COR-L47 (cell line): ENCODE measurements around the gene CRY2.
A peak's percentile ranks its signal among the peaks of the same experiment; 100 is the strongest.

ENCODE experiments used
- DNase-seq: peaks from one replicate; lab custom pipeline; 2025; lab: John Stamatoyannopoulos, UW

The CRY2 gene

DNA sequence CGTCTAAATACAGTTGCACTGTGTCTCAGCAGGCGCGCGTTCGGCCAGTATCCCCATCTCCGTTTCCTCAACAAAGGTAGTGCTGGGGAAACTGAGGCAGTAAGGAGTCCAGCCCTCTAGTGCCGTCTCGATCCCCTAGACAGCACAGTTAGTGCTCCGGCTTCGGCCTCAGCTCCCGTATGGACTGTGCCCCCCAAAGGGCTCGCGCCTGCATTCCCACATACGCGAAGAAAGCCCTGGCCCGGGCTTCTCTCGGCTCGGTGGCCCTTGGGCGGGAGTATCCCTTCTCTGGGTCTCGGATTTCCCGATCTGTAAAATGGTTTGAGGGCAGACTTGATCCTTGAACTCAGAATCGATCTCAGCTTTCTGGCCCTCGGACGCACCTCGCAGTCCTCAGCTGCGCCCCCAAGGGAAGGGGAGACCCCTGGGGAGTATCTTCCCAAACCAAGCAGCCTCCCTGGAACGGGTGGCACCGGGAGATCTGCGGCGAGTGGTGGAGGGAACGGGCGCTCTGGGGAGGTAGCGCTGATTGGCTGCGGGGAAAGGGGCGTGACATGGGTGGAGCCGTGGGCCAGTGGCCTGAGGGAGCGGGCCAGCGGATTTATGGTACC is 71.2 kb downstream of the CRY2 start:
- DNase-seq, result peak; percentile 76

DNA sequence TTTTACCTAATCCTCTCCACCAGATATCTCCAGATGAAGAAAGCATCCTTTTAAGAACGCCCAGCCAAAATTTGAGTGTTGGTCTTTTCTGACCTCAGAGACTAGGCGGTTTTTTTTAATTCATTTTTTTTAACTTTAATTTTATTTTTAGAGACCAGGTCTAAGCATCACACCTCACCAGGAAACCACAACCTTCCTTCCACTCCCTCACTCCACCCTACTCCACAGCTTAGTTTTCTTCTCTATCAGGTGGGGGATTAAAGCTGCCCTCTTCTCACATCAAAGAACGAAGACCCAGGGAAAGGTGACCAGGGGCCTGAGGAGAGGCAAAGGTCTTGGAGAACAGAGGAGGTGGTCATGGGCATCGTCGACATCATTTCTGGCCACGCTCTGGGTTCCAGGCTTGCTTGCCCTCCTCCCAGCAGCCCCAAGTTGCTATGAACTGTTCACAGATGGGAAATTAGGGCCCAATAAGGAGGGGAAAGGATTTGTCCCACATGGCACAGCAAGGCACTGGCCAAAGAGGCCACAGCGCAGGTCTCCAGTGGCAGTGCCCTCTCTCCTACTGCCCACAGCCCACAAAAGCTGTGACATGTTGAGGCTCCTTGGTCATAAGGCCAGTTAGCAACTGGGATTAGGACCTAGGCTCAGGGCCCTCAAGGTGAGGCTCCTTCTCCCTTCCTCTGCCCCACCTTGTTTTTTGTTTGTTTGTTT is 71.8 kb downstream of the CRY2 start:
- DNase-seq, result no peak

DNA sequence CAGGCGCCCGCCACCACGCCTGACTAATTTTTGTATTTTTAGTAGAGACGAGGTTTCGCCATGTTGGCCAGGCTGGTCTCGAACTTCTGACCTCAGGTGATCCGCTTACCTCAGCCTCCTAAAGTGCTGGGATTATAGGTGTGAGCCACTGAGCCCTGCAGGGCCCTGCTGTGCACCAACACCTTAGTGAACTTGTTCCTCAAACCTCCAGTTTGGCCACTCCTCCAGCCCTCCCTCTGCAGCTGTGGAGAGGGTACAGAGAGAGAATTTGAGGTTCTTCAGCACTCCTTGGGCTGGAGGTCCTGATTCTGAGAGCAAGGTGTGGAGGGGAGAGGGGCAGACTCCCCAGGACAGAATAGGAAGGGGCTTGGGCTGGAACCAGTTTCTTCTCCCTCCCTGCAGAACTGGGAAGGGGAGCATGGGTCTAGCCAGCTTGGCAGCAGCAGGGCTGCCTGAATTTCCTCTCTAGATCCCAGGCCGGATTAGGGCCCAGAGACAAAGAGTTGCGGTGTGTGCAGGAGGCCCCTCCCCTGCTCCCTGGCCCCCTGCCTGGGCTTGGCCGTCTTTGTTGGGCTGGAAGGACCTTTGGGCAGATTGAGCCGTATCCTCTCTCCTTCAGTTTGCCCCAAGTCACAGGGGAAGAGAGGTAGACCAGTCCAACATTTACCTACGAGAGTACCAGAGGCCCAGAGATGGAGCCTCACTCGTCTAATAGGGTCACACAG is 72.7 kb downstream of the CRY2 start:
- no peak for DNase-seq

DNA sequence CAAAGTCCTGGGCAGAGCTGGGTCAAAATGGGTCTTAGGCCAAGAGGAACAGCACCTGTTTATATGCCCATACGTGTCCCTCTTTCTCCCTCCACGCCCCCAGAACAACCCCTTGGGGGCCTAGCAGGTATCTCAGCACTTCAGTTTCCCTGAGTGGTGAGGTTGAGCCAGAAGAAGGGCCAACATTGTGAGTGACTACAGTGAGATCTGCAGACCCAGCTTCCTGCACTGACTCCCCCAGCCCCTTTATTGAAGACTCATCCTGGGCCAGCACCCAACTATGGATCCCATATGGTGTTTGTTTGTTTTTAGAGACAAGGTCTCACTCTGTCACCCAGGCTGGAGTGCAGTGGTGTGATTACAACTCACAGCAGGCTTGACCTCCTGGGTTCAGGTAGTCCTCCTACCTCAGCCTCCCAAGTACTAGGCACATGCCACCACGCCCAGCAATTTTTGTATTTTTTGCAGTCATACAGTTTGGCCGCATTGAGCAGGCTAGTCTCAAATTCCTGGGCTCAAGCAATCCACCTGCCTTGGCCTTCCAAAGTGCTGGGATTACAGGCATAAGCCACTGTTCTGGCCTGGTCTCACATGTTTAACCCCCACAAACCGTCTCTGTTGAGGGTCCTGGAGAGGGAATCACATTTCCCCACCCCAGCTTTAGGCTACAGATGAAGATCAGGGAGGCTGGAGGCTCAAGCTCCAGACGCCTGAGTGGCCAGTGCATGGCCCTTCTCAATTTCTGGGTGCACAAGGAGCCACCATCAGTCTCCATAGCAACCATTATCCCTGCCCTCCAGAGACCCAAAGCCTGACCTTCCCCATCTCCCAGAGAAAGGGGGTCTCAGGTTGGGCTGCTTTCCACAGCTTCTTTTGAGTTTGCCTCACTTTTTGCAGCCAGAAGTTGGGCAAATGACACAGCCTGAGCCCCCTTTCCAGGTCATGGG is 73.5 kb downstream of the CRY2 start:
- no peak for DNase-seq

DNA sequence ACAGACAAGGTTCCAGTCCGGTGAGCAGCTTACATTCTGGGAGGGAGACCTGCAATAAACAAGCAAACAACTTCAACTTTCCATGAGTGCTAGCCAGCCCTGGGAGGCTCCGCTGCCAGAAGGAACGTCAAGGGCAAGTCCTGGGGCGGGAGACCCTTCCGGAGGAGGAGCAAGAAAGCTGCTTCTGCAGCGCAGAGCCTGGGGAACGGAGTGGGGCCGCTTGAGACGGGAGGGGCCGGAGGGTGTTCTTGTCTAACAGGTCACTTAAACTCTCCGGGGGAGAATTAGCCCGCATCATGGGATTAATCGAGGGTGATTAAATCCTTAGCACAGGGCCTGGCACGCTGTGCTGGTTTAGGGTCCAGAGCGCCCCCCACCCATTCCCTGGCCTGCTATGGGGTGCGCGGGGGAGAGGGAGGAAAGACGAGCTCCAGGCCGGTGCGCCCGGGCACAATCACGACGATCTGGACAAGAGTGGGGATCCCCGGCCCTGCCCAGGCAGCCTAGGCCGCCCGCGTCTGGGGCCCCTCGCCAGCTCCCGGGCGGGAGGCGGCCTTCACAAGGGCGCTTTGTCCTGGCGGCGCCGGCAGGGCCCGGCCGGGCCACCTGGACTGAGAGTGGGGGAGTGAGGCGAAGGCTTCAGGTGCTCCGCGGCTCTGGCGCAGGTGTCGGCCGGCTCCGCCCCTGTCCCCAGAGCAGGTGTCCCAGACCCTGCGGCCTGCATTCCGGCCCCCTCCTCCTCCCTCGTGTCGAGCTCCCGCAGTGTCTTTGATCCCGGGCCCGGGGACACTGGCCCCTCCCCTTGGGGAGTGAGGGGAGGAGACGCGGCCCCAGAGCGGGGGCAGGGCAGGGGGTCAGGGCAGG is 74.5 kb downstream of the CRY2 start:
- peak; percentile 76 for DNase-seq

DNA sequence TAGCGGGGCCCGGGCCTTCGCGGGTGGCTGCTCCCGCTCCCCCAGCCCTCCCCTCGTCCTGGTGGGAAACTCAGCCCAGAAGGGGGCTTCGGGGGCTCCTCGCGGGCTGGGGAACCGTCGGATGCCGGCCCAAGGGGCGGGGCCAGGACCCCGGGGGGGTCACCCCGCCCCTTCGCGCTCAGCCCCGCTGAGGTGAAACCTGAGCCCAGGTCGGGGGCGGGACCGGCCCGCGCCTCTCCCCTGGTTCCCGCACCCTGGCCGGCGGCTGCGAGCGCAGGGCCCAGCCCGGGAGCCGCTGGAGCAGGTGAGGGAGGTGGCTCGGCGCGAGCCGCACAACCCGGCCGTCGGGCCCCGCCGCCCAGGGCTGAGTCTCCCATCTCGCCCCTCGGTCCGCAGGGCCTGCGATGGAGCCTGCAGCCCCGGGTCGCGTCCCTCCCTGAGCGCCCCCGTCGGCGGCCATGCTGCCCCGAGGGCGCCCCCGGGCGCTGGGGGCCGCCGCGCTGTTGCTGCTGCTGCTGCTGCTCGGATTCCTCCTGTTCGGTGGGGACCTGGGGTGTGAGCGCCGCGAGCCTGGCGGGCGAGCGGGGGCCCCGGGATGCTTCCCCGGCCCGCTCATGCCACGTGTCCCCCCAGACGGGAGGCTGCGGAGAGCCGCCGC is 75.3 kb downstream of the CRY2 start, which contains the start of gene LARGE2:
Gene LARGE2, plus strand, starts transcription at position 232 of the 658 bp plus-strand sequence. Its CDS starts 227 bp downstream, at position 459.
- DNase-seq, result peak; percentile 53

DNA sequence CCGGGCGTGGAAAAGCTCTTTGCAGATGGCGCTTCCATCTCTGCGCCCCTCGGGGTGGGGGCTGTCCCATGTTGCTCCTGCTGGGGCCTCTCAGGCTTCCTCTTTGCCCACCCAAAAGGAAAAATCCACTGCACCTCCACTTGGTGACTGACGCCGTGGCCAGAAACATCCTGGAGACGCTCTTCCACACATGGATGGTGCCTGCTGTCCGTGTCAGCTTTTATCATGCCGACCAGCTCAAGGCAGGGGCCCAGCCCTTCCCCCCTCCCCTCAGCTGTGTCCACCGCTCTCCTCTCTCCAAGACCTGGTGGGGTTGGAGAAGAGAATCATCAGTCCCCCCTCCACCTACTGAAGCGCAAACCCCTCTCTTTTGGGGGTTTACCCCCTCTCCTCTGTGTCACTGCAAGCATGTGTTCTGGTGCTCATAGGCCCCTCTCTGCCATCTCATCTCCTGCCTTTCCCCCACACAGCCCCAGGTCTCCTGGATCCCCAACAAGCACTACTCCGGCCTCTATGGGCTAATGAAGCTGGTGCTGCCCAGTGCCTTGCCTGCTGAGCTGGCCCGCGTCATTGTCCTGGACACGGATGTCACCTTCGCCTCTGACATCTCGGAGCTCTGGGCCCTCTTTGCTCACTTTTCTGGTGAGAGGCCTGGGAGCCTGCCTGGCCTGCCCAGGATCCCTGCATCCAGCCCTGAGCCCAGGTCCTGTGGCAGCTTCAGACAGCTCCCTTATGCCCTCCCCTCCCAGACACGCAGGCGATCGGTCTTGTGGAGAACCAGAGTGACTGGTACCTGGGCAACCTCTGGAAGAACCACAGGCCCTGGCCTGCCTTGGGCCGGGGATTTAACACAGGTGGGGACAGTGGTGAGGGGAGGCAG is 77.0 kb downstream of the CRY2 start:
- DNase-seq, result no peak

DNA sequence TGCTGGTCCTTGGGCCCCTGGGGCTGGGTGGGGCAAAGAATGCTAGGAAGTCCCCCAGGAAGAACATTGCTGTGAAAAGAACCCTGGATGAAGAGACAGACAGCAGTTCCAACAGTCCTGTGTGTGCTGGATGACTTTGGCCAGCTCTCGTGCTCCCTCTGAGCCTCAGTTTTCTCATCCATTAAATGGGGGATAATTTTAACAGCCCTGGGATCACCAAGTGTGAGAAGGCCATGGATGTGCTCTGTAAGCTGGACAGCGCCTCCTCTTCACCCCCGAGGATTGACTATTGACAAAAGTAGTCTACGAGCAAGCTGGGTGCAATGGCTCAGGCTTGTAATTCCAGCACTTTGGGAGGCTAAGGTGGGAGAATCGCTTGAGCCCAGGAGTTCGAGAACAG is 77.7 kb downstream of the CRY2 start:
- no peak for DNase-seq

DNA sequence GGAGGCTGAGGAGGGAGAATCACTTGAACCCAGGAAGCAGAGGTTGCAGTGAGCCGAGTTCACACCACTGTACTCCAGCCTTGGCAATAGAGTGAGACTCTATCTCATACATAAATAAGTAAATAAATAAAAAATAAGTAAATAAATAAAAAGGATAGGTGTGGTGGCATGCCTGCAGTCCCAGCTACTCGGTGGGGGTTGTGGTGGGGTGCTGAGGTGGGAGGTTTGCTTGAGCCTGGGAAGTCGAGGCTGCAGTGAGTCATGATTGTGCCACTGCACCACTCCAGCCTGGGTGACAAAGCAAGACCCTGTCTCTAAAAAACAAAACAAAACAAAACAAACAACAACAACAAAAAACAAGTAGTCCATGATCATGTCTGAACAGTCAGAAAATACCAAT is 78.3 kb downstream of the CRY2 start:
- DNase-seq, result no peak

DNA sequence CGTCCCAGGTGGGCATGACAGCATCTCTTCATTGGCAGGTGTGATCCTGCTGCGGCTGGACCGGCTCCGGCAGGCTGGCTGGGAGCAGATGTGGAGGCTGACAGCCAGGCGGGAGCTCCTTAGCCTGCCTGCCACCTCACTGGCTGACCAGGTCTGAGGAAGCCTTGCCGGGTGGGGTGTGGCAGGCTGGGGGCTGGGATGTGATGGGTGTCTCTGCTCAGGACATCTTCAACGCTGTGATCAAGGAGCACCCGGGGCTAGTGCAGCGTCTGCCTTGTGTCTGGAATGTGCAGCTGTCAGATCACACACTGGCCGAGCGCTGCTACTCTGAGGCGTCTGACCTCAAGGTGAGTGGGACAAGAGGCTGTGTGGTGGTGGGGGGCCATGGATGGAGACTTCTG is 78.7 kb downstream of the CRY2 start:
- no peak for DNase-seq

DNA sequence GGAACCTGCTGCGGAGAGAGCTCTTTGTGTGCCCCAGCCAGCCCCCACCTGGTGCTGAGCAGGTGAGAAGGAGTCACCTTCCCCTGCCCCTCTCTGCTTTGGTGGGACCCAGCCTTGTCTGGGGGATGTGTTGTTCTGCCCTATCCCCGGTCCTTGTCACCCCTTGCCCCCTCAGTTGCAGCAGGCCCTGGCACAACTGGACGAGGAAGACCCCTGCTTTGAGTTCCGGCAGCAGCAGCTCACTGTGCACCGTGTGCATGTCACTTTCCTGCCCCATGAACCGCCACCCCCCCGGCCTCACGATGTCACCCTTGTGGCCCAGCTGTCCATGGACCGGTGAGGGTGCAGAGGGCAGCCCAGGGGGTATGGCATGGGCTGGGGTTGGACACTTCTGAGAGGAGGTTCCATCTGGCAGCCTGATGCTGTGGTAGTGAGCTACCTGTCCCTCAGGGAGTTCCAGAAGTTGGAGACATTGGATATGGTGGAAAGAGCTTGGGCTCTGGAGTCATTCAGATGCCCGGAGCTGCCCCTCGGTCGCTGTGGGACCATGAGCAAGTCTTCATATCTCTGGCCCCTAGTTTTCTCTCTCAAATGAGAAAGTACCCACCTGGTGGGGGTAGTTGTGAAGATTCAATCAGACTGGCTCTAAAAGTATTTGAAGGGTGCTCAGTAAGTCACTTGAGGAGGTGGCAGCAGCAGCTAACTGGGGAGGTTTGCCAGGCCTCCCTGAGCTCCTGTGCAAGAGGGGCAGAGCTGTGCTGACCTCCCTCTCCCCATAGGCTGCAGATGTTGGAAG is 79.5 kb downstream of the CRY2 start:
- no peak for DNase-seq

DNA sequence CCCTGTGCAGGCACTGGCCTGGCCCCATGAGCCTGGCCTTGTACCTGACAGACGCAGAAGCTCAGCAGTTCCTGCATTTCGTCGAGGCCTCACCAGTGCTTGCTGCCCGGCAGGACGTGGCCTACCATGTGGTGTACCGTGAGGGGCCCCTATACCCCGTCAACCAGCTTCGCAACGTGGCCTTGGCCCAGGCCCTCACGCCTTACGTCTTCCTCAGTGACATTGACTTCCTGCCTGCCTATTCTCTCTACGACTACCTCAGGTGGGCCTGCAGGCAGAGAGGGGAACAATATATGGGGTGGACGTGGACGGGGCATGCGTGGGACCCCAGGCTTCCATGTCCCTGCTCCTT is 80.0 kb downstream of the CRY2 start:
- DNase-seq, result no peak

DNA sequence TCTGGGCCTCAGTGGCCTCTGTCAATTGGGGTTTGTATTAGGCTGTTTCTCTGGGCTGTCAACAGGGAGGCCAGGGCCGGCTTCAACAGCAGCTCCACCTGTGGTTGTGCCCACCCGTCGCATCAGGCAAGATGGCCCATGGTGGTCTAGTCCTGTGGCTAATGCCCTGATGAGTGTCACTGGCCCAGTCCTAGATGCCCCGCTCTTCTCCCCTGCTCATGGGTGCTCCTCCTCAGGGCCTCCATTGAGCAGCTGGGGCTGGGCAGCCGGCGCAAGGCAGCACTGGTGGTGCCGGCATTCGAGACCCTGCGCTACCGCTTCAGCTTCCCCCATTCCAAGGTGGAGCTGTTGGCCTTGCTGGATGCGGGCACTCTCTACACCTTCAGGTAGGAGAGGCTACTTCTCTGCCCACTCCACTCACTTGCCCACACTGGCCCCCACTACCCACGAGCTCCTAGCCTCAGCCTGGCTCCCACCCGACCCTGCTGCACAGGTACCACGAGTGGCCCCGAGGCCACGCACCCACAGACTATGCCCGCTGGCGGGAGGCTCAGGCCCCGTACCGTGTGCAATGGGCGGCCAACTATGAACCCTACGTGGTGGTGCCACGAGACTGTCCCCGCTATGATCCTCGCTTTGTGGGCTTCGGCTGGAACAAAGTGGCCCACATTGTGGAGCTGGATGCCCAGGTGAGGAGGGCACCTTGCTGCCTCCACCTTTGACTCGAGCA is 80.6 kb downstream of the CRY2 start:
- no peak for DNase-seq

DNA sequence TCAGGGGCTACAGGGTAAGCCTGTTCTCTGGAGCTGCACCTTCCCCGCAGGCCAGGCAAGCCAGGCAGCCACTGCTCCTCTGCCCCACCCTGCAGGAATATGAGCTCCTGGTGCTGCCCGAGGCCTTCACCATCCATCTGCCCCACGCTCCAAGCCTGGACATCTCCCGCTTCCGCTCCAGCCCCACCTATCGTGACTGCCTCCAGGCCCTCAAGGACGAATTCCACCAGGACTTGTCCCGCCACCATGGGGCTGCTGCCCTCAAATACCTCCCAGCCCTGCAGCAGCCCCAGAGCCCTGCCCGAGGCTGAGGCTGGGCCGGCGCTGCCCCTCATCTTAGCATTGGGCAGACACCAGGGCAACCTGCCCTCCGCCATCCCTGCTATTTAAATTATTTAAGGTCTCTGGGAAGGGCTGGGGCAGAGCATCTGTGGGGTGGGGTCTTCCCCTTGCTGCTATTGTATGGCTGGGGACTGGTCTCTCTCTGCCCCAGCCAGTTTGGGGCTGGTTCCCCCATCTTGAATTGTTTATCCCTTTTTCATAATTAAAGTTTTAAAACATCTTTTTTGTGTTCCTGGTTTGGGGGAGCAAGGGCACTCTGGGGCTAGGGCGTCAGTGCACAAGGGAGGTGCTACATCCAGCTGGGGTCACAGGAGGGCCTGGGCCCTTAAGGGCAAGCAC is 81.4 kb downstream of the CRY2 start:
- DNase-seq, result no peak

DNA sequence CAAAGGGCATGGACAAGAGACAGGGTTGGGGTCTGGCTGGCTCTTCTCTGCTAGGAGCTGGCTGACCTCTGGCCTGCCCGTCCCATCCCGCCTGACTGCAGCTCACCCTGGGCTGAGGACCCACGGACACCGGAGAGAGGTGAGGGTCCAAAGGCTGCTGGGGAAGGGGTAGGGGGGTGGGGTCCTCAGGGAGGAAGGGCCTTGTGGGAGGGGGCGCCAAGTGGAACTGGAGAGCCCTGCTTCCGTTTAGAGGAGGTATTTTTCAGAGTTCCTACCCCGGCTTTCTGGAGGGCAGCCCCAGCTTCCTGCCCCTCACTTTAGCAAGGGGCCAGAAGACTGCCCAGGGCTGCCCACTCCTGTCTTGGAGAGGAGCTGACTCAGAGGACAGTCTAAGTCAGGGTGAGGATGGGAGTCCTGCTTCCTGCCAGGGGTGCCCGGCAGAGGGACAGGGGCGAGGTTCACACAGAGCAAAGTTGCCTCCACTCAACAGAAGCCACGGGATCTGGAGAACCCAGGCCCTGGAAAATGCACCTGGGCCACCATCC is 82.3 kb downstream of the CRY2 start:
- DNase-seq, result no peak

DNA sequence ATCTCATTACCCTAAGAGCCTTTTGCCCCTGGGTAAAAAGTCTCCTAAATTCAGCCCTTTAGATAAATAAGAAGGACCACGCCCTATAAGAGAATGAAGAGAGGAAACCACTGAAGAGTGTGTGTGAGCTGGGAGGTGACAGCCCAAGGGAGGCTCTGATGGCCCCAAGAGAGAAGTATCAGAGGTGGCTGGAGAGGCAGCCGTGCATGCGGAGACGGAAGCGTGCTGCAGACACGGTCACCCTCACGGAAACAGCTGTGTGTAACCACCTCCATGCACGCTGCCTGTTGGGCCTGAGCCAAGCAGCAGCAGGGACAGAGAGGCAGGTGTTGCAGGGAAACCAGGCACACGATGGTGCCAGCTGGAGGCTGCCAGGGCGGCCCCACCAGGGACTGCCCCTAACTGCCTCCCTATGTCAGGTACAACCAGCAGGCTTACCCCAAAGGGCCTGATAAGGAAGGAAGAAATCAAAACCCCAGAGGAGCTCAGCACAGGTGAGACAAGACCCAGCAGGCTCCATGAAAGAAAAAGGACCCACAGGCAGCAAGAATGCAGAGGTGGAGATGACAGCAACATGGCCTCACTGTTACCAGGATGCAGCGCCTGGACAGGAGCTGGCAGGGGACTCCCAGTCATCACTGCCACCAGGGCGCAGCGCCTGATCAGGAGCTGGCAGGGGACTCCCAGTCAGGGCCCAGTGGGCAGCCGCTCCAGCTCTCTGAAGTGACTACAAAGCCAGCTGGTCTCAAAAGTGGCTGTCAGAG is 82.9 kb downstream of the CRY2 start:
- DNase-seq, result peak; percentile 85
